GM18511 (cell line): Measurements from ENCODE around the gene FAM241B.

Source experiments
- ATAC-seq: cut with Tn5 transposase; IDR thresholded peaks from one replicate; pipeline ENCODE4 v1.9.1; 2021; ENCODE audit warnings: mild to moderate bottlenecking, moderate library complexity; ENCODE audit not compliant: unreplicated experiment

The FAM241B gene, protein sequence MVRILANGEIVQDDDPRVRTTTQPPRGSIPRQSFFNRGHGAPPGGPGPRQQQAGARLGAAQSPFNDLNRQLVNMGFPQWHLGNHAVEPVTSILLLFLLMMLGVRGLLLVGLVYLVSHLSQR

DNA sequence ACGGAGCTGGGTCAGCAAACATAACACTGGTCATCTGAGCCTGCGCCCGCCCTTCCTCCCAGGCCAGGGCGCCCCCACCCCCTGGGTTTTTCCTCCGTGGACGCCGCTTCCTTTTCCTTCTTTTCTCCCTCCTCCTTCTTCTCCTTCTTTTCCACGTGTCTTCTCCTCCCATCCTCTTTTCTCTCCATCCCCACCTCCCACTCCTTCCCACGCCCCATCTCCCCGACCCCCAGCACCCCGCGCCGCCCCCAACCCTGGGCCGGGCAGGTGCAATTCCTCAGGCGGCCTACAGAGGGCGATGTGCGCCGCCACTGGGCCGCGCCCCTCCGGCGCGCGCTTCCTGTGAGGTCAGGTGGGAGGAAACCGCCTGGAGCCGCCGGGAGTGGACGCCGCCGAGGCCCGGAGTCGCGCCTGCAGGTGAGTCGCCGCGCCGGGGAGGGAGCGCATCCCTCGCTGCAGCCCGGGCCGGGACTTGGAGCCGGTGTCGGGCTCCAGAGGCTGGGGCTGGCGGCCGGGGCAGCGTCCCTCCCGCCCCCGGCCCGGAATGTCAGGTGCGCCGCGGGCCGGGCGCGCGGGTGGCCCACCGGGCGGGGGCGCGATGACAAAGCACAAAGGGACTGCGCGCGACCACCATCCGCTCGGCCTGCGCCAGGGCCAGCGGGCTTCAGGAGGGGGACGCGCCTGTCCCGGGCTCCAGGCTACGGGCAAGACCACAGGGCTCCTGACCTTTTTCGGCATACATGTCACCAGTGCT is at the start of gene FAM241B:
Gene FAM241B, plus strand, starts transcription at position 351 of the 754 bp plus-strand sequence. CDS start 1,497 bp downstream, outside the sequence.
- no peak for ATAC-seq

DNA sequence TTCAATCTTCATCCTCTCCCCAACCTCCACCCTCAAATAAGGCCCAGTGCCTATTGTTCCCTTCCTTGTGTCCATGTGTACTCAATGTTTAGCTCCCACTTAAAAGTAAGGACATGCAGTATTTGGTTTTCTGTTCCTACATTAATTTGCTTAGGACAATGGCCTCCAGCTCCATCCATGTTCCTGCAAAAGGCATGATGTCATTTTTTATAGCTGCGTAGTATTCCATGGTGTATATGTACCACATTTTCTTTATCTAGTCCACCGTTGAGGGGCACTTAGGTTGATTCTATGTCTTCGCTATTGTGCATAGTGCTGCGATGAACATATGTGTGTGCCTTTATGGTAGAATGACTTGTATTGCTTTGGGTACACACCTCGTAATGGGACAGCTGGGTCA is 49.6 kb upstream of the FAM241B start:
- no peak for ATAC-seq

DNA sequence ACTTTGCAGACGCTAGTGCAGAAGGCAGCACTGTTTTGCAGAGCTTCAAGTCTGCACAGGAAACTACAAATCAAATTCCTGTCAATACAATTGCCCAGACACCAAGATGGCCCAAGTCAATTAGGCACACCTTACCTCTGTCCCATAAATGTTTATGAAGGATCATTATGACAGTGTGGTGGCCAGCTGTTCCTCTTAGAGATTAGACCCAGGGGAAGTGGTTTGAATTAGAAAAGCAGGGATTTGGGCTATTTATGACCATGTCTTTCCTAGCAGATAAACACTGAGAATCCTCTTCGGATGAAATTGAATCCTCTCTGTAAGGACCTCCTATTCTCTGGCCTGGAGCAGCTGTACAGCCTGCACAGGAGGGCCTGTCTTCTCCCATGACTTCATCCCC is 46.9 kb upstream of the FAM241B start:
- ATAC-seq: no peak

DNA sequence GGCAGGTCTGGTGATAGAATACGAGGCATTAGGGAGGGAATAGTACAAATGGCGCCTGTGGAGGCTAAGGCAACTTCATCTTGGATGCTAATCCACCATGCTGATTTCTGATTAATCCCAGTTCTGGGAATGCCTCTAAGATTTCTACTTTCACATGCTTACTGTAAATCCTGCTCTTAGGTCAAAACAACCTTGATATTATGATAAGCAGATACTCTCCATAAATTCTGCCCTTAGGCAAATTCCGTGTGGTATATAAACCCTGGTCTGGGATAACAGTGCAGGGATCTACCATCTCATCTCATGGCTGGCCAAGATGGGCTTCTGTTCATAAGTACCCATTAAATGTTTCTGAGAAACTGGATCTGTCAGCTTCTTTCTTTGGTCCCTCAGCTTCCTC is 45.4 kb upstream of the FAM241B start:
- no peak for ATAC-seq

DNA sequence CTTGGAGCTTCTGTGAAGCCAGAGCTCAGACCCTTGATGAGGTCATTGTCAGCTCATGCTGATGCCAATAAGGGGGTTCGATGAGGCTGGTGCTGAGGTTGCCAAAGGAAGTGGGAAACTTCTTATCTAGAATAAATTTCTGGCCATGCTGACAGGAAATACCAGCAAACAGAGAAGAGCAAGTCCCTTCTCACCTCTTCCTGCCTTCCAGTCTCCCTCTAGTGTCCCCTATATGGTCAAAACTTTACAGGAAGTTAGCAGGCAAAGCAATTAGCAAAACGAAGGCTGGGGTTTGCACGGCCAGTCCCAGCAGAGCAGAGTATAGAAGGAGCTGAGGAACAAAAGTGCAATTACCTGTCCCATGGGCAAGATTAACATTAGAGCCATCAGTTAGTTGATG is 41.7 kb upstream of the FAM241B start:
- ATAC-seq: no peak

DNA sequence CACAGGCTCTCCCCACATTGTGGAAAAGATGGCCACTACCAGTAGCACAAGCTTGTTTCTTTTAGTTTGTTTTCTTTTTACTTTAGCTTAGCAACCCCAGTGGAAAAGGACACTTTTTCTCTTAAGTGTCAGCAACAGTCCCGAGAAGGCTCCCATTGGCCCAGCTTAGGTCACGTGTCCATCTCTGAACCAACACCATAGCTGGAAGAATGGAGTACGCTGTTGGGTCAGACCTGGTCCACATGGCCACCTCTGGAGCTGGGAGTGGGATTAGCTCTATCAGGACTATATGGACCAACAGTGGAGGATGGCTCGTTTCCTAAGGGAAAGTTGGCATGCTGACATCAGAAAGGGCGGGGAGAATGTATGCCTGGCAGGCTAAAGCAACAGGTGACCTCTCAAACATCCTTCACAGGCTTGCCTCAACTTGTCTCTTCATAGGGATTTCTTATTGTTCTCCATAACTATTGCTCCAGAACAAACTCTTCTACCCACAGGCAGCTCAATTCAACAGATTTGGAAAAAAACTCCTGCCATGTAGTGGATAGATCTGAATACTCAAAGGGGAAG is 29.2 kb upstream of the FAM241B start:
- no peak for ATAC-seq

DNA sequence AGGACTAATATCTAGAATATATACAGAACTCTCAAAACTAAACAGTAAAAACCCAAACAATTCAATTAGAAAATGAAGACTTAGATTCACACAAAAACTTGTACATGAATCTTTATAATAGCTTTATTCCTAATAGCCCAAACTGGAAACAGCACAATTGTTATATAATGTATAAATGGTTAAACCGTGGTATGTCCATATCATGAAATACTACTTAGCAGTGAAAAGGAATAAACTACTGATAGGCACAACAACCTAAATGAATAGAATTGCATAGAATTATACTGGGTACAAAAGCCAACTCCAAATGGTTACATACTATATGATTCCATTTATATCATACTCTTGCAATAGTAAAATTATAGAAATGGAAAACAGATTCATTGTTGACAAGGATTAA is 21.0 kb upstream of the FAM241B start:
- no peak for ATAC-seq

DNA sequence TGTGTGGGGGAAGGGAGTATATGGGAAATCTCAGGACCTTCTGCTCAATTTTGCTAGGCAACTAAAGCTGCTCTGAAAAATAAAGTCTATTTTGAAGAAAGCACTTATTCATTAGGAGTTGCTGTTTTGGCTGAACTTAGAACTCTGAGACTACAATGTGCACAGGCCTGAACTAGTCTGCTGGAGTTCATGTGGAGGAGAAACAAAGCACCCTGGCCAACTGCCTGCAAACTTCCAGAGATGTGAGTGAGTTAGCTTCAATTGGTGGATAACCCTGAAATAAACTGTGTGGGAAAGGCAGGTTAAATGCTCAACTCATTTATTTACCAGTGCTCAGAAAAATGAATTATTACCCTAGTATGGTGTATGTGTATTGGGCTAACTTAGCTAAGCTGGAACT is 17.3 kb upstream of the FAM241B start:
- no peak for ATAC-seq

DNA sequence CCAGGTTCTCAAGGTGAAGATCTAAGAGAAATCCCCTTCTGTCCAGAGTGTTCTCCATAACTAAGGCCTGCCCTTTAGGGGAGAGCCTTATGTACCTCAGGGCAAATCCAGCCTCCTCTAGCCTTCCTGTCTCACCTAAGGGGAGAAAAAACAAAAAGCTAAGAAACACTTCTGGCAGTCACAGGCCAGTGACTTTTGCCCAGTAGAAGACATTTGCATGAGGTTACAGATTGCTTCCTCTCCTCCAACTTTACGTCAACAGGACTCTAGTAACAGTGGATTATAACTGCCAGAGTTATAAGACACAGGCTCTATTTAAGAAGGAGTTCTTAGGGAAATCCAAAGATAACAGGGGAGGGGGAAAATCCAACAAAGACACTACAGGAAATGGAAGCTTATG is 15.9 kb upstream of the FAM241B start:
- ATAC-seq: no peak

DNA sequence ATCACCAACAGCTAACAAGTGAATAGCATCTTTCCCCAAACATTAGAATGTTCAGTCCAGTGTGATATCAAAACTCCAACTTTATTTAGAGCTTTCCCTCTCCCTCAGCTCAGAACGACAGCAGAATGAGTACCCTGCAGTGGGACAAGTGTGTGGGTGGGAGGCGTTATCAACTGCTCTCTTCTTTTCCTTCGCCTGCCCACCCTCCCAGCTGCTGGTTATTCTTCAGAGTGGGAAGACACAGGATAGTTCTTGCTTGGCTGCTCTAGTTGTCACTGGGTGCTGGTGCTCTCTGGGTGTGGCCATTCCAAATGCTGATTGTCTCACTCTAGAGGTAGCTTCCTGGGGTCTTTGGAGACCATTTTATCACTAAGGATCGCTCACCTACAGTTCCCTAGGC is 13.7 kb upstream of the FAM241B start:
- no peak for ATAC-seq

DNA sequence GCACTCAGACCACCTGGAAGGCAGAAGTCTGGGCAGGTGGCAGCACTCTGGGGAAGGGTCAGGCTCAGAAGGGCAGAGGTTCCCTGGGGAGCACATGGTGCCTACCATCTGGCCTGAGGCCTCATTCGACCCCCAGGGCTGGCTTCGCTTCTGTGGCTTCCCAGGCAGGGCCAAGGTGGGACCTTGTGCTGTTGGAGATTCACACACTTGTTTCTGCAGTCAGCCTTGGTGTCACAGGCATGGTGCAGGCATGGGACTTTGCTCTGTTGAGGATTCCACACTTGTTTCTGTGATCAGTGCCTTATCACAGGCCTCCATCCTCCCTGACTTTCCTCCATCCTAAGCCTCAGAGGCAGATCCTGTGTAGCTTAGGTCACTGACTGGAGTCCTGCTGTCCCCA is 11.3 kb upstream of the FAM241B start:
- no peak for ATAC-seq

DNA sequence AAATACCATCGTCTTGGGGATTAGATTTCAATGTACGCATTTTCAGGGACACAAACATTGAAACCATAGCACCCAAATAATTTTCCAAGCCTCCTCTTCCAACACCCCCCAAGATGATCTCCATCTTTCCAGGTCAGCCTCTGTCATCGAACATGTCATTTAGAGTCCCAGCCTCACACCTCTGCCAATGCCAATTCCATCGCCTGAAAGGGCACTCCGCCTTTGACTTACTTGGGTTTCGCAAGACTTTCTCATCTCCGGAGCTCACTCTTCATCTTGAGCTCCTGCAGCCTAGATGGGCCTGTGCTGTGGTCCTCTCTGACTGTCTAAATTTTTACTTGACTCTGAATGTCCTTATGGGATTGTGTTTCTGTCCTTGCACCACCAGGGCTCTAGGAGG is 10.4 kb upstream of the FAM241B start:
- ATAC-seq: no peak

DNA sequence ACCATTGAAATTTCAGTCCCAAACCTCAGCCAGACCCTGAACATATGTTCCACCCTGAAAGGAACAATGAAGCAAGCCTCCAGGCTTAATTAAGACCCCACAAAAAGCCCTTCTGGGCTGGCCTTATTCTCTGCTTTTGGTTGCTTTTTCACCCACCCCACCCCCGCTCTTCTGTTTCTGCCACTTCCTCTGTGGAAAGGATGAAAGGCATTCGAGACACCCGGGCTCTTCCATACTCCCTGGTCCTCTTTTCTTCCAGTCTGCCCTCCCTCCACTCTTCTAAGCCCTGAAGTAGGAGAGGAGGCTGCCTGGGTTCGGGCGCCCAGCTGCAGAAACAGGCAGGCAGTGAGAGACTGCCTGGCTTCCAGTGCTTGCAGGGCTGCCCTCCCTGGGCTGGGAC is 9.4 kb upstream of the FAM241B start:
- no peak for ATAC-seq

DNA sequence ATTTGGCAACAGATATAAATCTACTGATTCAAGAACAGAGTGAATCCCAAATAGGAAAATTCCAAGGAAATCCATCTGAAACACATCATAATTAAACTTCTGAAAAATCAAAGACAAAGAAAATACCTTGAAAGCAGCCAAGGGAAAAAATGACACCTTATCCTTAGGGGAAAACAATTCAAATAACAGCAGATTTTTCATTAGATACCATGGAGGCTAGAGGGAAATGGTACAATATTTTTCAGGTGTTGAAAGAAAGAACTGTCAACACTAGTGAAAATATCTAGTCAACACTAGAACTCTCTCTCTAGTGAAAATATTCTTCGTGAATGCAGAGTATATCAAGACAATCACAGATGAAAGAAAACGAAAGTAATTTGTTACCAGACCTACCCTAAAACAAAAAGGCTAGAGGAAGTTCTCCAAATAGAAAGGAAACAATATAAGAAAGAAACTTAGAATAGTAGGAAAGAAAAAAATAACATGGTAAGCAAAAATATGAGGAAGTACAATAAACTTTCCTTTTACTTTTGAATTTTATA is 5.7 kb upstream of the FAM241B start:
- no peak for ATAC-seq

DNA sequence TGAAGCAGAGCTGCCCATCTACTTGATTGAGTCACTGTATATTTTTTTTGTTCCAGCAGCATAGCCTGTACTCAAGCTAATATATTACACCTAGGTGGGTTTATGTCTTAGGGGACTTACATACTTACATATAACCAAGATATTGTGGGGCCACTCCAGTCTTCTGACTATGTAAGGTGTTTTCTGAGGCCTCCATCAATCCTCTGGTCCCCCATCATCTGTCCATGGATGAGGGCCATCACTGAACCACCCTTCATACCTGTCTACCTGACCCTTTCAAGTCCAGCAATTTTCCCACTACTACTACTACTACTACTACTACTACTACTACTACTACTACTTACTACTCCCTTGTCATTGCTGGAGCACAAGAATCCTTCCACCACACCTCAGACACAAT is 3.2 kb upstream of the FAM241B start:
- ATAC-seq: no peak

DNA sequence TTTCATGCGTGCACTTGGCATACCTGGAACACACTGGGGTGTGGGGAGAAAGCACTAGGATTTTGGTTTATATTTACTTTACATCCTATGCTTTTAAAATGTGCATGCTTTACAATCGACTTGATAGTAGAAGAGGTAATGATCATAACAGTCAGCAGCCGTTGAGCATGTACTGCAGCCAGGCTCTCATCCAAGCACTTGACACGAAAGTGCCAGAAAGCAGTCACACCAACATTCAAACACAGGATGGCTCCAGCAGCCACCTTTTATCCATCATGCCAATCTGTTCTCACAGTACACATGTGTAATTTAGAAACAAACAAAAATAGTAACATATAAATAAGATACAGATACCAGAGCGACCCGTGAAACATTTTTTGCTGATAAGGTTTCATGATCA is 1.2 kb upstream of the FAM241B start:
- no peak for ATAC-seq

DNA sequence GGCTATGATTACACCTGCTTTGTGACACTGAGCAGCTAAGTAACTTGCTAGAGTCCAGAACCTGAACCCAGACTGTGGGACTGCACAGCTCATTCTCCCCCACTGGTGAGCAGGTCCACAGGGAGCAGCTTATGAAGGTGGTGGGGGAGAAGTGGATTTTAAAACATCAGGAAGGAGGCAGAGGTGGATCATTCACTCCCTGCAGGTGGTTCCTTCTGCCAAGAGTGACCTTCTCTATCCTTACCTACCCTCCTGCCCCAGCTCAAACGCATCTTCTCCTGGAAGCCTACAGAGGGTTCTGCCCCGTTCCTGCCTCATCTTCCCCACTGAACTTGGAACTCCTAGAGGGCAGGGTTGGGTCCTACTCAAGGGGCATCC is 539 bp upstream of the FAM241B start:
- ATAC-seq: no peak

DNA sequence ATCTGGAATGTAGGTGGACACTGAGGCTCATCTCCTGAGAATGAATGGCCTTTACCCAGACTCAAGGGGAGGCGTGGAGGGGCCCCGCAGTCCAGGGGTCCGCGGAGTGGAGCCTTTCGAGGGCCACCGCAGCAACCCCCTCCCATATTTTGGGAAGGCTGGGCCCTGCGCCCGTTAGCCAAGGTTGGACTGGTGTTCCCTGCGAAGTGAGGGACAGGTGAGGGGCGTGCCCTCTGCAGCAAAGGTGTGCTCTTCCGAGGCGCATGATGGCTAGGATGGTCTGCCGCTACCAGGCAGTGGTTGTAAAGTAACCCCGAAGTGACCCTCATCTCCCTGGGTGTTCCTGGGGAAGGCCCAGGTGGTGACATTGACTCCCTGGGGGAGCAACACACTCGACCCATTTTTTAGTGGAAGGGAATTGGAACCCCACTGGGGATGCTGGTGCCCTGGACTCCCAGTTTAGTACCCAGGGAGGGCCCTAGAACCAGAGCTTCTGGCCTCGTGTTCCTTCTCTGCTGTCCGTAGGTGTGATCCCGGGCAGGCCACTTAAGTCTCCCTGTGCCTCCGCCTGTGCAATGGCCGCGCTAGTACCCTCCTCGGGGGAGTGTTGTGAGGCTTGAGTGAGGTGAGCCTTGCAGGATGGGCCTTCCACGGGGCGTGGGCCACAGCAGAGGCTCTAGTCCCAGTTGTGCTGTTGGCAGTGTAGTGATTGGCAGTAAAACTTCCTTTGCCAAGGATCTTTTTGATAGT is 779 bp downstream of the FAM241B start:
- no peak for ATAC-seq

DNA sequence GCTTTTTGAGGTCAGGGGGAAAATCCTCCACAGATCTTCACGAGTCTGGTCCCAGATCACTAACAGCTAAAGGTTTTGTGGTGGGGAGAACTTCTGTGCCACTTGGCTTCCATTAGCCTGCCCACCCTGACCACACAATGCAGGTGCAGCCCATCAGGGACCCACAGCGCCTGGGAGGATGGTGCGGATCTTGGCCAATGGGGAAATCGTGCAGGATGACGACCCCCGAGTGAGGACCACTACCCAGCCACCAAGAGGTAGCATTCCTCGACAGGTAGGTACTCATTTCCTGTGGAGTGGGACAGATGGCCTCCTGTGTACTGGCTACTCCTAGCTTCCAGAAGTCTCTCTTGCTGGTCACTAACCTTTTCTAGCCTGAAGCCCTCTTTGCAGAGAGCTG is 1.5 kb downstream of the FAM241B start:
- ATAC-seq: no peak

DNA sequence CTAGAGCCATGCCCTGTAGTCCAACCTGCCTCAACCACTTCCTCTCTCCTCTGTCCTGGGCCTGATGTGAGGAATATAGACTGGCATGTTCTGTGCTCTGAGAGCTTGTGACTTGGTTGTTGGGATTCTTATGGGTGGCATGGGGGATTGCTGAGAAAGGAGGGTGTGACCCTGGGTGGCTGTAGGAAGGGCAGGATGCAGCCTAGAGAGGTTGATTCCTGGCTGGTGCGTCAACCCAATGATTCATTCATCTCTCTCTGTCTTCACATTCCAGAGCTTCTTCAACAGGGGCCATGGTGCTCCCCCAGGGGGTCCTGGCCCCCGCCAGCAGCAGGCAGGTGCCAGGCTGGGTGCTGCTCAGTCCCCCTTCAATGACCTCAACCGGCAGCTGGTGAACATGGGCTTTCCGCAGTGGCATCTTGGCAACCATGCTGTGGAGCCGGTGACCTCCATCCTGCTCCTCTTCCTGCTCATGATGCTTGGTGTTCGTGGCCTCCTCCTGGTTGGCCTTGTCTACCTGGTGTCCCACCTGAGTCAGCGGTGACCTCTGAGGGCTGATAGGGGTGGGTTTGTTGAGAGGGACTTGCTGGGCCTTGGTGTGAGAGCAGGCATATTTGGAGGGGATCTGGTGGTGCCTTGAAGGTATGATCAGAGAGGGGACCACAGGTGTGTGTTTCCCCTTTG is 2.6 kb downstream of the FAM241B start:
- ATAC-seq: no peak
